HG02943 (cell line): ENCODE data around the gene SLC25A13.
"Not testable (repeated sequence)": the region's sequence is repeated elsewhere in the genome, so short reads cannot be mapped to it uniquely, and the experiment has no call there.

Source experiments
- ATAC-seq: cut with Tn5 transposase; IDR thresholded peaks from one replicate; pipeline ENCODE4 v1.9.1; 2021; ENCODE audit warnings: mild to moderate bottlenecking, low read depth, moderate library complexity; ENCODE audit not compliant: unreplicated experiment

SLC25A13 gene

GRCh38 chr7:96179341-96179740, 142.6 kb downstream of the SLC25A13 start:
- no peak for ATAC-seq

DNA sequence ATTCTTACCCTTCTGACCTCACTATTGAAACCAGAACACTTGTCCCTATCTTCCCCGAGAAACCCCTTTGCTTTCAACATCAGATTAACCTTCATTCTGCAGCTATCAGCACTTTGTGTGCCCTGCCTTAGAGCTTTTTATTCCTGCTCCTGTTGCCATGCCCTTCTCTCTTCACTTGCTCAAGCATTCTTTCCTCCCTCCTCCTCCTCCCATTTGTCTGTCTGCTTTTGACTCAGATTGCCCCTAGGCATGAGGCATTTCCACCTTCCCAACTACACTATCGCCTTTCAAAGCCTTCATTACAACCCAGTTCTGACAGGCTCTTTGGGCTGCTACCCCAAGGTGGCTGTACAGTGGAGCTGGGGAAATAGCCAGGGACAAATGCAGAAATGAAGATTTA, 143.3 kb downstream of the SLC25A13 start:
- no peak for ATAC-seq

DNA sequence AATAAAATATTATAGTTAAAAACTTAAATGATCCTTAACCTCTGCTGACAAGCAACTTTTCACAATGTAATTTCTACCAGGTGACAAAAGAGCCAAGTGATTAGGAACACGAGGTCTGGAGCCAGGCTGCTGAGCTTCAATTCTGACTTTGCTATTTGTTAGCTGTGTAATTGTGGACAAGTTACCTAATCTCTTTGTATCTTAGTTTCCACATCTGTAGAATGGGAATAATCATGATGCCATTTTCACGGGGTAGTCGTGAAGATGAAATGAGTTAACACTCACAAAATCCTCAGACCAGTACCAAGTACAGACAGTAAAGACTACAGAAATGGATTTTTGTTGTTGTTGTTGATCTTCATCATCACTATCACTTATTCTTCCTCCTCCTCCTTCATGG, 144.5 kb downstream of the SLC25A13 start:
- no peak for ATAC-seq

DNA sequence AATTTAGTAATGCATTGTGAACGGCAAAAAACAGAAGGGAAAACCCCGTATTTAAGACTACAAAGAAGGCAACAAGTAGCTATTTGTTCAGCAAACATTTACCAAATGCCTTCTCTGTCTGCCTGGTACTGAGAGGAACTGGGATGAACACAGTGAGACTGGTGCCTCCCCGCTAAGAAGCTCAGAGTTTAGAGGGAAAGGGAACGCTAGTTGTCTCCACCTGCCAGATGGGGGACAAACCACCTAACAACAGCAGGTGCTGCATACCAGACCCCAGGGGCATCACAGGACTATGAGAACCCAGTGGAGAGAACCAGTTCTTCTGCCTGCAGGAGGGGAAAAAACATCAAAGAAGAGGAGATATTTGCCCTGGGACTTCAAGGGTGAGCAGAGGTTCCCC, 147.1 kb downstream of the SLC25A13 start:
- no peak for ATAC-seq

GRCh38 chr7:96173781-96174180, 148.1 kb downstream of the SLC25A13 start:
- no peak for ATAC-seq

DNA sequence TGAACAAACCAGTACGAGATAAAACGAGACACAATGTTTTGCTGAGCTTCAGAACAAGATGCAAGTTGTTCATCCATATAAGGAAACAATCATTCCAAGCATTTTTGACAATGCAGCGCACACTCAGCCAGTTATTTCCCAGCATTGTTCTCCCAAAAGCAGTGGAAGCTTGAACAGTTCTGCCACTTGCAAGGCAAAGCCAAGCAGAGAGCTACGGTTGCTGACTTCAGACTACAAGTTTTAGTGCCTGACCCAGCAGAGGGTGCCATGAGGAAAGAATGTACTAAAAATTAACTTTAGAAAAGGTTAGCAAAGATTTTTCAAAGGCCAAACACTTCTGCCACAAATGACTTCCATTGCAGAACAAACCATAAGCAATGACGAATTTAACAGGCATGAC, 152.5 kb downstream of the SLC25A13 start:
- no peak for ATAC-seq

DNA sequence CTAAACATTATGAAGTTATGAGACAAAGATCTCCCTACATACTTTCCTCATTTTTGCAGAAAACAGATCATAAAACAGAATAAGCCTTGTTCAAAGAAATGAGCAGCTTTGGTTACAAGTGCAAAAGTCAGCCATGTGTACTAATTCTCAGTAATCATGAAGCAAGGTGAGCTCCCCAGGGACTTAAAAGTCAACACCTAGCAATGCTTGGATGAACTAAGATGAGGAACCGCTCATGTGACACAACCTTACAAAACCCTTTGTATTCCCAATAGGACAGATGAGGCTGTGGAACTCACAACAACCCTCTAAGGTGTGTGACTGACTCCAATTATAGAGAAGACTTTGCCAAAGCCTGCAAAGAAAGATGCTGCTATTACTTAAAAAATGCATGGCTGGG, 154.5 kb downstream of the SLC25A13 start:
- no peak for ATAC-seq

DNA sequence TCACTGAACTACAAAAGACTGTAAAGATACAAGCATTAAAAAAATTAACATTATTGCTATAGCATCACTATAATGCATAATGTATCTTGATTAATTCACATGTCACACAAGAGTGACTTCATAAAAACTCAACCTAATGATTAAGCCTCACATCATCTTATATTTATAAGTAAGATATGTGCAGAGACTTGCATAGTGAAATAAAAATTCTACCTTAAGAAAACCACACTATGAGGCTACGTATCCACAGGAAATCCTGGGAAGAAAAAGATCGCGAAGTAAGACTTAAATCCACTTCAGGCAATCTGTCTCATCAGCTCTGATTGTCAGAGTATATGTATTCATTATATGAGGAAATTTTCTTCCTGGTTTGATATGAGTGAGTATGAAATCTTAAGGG, 160.0 kb downstream of the SLC25A13 start:
- no peak for ATAC-seq

GRCh38 chr7:96157856-96158255, 164.0 kb downstream of the SLC25A13 start:
- no peak for ATAC-seq

GRCh38 chr7:96154506-96154905, 167.4 kb downstream of the SLC25A13 start:
- ATAC-seq: not testable (repeated sequence)

DNA sequence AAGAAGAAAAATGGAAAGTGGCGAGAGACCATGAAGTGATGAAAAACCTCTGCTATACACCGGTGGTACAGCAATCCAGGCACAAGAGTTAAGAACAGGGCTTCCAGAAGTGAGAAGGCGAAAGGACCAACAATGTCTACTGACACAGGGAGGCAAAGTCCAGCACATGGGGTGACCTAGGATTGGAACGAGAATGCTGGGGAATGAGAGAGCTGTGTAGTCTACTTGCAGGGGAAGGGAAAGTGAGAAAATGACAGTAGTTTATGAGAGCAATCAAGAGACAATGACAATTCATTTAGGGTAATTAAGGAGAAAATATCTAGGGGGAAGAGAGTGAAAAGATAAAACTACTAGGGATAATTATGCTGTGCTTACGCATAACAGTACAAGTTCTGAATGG, 169.2 kb downstream of the SLC25A13 start:
- ATAC-seq: no peak

- no peak for ATAC-seq
Measured at GRCh38 chr7:96151889-96152288, 170.0 kb downstream of the SLC25A13 start.

DNA sequence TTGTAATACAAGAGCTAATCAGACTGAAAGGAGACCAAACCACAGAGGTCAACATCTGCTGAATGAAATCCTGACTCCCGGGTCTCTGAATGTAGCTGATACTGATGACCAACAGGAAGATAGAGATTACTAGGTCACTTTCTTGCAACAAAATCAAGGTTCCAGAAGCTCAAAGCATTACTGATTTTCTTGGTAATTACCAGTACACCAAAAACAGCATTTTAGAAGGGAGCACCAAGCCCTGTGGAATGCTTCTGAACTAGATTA, 177.7 kb downstream of the SLC25A13 start:
- no peak for ATAC-seq

GRCh38 chr7:96143495-96144259, 178.2 kb downstream of the SLC25A13 start:
- no peak for ATAC-seq

DNA sequence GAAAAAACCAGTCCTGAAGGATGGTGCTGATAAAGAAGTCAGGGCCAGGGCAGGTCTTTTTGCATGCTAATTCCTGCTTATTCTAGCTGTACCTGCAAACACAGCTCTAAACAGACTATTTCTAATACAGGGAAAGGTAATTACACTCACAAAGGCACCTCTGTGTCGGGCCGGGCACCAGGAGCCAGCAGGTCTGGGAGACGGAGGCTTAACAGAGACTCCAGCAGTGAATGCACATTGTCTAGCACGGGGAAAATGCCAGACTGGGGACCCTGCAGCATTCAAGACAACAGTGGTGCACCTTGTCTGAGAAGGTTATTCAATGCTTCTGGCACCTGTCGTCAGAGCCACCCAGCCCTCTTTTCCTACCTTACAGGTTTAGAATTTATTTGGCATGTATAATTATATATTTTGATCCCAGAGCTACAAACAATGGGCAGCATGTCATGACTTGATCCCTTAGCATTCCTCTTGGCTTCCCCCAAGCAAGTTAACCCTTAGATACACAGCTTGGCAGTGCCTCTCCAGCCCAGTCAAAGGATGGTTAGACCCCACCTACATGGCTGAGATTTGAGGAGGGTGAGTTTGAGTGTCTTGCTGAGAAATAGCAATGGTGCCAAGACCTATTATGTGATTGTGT, 185.2 kb downstream of the SLC25A13 start:
- ATAC-seq: no peak

DNA sequence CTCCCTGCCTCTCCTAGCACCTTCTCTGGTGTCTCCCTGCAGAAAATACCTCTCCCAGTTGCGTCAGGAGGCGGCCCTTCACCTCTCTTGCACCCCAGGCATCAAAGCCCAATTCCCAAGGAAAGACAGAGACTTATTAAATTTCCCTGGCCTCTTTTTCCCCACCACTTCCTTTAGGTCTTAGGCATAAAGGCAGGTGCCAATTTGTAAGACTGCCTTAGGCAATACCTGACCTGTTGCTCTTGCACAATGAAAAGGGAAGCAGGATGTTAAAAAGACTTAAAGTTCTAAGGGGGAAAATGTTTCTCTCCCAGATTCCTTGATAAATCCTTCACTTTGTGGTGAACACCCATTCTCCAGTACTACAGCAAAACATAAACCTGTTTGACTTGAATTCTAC, 186.7 kb downstream of the SLC25A13 start:
- no peak for ATAC-seq

GRCh38 chr7:96131525-96131924, 190.4 kb downstream of the SLC25A13 start:
- no peak for ATAC-seq

GRCh38 chr7:96127746-96128145, 194.2 kb downstream of the SLC25A13 start:
- ATAC-seq: no peak

- no peak for ATAC-seq
Measured at GRCh38 chr7:96126382-96126781, 195.5 kb downstream of the SLC25A13 start.

- ATAC-seq: no peak
Measured at GRCh38 chr7:96122746-96123145, 199.2 kb downstream of the SLC25A13 start.

- ATAC-seq: no peak
Measured at GRCh38 chr7:96121752-96122151, 200.1 kb downstream of the SLC25A13 start.

DNA sequence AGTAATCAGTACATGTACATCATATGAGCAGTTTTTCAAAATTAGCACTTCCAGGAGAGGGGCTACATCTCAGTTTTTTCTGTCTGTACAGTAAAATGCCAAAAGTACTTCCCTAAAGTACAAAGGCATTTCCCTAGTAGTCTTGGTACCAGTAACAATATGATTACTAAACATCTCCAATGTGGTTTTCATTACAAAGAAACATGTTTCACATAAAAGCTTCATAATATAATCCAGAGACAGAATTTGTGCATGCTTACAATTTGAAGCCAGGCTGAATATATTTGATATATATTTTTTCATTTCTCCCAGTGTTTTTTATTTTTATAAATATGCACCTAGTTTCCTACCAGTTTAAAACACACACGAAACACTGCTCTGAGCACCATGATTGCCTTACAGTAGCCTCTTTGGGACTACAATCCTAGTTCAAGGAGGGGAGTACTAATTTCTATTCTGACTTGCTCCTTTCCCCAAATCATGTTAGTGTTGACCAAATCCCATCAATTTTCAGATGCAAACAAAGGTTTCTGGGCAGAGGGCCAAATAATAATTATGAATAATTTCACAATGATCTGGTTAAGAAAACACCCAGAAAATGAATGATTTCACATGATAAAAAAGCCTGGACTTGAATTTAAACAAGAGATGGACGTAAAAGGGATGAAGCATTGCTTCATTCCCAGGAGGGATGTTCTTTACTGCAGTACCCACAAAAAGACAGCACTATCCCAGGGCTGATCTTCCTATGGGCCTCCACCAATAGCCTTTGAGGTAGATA, 201.3 kb downstream of the SLC25A13 start:
- ATAC-seq: no peak
